NCI-H2196 treated with DMSO at 0.1 percent for 48 hours (cell line): ENCODE results near the gene MYO1E.
"Not testable (repeated sequence)": the region's sequence is repeated elsewhere in the genome, so short reads cannot be mapped to it uniquely, and the experiment has no call there.

Source experiments
- DNase-seq: peaks from one replicate; lab custom pipeline; 2025; ENCODE audit not compliant: unreplicated experiment; lab: John Stamatoyannopoulos, UW

The MYO1E gene

DNA sequence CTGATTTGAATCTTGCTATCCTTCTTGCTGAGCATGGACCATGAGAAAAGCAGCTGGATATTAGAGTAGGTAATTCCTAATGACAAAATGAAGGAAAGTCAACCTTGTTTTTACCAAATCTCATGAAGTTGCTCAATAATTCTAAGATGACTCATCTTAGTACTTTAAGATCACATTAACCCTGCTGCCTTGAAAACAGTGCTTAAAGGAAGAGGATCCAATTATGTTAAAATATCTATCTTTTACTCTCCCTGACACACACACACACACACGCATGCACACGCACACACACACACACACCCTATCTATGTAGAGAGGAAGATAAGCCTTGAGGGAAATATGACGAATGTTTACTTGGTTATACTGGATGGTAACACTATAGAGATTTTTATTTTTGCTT lies 16.0 kb upstream of the MYO1E start:
- DNase-seq: no peak

DNA sequence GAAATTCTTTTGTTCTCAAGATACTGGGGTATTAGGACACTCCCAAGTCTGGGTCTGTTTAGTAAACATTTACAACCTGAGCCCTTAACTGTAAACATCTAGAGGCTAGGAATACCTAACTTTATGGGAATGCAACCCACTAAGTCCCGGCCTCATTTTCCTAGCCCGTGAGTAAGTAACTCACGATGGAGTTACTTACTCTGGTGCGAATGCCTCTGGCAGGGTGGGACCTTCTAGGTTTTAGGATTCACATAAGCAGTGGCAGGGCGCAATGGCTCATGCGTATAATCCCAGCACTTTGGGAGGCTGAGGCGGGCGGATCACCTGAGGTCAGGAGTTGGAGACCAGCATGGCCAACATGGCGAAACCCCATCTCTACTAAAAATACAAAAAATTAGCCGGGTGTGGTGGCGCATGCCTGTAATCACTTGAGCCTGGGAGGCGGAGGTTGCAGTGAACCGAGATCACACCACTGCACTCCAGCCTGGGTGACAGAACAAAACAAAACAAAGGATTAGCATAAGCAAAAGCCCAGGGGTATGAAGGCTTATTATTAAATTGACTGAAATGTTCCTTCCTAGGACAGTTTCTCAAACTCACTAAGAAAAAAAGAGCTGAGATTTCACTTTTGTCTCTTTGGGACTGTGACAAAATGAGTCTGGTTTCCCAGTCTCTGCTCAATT lies 14.7 kb upstream of the MYO1E start:
- not testable (repeated sequence) for DNase-seq

DNA sequence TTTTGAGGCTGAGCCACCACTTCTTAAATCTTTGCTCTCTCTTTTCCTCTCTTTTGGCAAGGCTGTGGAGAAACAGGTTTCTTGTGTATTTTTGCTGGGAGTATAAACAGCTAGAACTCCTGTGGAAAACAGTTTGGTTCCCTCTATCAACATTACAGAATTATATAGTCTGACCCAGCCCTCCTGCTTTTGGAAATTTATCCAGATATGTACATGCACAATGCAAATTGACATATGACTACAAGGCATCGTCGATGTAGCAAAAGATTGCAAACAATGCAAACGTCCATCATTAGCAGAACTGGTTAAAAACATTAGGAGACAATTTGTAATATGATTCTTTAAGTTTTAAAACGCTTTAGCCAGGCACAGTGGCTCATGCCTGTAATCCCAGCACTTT lies 12.5 kb upstream of the MYO1E start:
- DNase-seq: no peak

- no peak for DNase-seq
Measured at GRCh38 chr15:59384507-59384906, 11.8 kb upstream of the MYO1E start.

DNA sequence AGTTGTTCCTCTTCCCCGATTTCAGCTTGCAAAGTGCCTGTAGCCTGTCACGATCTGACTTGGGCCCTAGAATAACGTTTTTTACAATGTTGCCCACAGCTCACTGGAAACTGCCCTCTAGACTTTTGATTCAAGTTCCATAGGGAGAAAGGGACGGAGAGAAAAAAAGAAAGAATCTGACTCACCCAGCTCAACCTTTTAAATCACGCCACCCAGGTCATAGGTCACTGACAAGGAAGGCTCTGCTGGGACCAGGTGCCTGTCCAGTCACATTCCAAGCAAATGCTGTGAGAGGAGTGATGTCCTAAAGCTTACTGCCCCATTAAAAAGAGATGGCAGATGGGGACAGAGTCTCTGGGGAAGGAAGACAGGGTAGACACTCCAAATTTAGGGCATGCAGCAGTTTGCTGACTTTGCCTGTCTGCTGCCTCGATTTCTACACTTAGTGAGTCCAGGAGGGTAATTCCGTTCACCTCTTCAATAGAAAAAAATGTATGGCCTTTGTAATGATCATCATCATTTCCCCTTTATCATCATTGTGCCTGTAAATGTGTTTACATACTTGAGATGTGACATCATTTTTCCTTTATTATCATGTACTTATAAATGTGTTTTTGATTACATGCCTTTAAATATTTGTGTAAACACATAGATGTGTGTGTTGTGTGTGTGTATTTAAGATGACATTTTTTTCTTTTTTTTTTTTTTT lies 8.4 kb upstream of the MYO1E start:
- no peak for DNase-seq

GRCh38 chr15:59379531-59379930 lies 6.9 kb upstream of the MYO1E start:
- DNase-seq: no peak

DNA sequence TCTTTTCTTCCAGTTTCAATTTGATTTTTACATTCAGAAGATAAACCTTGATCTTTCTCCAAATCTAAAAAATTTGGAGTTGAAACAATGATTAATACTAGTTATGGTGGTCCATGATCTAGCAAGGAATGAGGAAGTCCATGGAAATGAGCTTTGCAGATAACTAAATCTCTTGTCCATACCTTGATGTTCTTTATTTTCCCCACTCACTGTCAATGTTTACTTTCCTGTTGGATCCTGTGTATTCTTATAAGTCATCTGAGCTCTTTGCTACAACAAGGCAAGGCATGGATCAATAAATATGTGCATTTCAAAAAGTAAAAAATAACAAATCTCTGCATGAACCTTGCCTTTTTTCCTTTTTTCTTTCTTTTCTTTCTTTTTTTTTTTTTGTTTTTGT lies 6.2 kb upstream of the MYO1E start:
- no peak for DNase-seq

DNA sequence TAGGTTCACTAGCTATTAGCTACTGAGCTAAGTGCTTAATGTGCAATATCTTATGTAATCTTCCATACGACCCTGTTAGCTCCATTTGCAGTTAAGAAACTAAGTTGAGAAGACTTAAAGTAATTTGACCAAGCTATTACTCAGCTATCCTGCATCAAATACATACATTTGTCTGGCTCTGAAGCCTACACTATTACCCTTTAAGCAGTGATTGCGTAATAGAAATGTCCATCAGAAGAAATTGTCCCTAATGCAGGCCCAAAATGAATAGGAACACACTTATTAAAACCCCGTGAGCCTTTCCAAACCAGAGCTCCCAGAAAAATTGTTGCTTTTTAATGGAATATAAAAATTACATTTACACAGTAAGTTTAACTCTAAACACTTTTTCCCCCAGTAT lies 5.3 kb upstream of the MYO1E start:
- no peak for DNase-seq

GRCh38 chr15:59376733-59377132 lies 4.1 kb upstream of the MYO1E start:
- no peak for DNase-seq

DNA sequence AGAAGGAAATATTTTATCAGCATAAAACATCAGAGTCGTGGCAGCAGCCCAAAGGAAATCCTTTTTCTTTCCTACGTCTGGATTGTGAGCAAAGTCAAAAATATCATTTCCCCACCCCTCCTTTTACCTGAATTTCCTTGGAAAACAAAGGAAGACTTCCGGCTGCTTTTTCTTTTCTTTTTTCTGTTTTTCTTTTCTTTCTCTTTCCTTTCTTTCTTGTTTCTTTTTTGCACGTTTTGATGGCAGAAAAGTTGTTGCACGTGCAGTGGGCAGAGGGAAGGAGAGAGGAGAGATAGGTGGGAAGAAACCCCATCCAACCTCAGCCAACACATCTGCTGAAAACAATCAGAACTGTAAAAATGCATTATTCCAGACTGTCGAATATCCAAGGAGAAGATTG lies 544 bp upstream of the MYO1E start:
- DNase-seq: no peak

- DNase-seq: no peak
Measured at GRCh38 chr15:59371458-59372351, 966 bp downstream of the MYO1E start.

DNA sequence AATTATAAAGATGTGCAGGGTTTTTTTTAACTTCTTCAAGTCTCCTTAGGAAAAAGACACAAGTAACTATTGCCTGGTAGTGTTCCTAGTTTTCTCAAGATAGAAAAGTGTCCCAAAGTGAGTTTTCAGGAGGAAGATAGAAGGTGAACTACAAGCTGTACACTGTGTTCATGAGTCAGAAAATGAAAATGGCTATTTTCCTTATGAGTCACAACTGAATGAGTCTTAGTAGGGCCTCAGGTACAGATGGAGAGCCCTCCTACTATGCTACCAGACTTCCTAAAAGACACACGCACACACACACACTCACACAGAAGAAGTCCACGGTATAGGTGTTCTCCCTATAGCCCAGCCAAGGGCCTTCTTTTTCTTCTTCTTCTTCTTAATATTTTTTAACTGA lies 3.1 kb downstream of the MYO1E start:
- no peak for DNase-seq

DNA sequence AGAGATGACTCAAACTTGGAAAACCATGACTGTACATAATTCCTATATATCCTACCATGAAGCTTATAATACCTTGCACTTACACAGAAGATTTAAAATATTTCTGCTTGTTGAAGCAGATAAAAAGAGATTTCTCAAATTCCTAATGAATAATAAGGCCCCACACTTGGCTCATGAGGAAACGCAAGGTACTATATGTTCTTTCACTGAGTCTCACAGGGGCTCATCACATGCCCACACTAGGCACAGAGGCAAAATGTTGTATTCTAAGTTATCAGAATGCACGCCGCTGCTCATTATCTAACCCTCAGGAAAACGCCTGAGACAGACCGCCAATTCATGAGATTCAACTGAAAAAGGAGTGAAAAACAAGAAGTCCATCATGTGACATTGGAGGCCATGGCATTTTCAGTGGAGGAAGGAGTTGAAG lies 5.6 kb downstream of the MYO1E start:
- DNase-seq: no peak

DNA sequence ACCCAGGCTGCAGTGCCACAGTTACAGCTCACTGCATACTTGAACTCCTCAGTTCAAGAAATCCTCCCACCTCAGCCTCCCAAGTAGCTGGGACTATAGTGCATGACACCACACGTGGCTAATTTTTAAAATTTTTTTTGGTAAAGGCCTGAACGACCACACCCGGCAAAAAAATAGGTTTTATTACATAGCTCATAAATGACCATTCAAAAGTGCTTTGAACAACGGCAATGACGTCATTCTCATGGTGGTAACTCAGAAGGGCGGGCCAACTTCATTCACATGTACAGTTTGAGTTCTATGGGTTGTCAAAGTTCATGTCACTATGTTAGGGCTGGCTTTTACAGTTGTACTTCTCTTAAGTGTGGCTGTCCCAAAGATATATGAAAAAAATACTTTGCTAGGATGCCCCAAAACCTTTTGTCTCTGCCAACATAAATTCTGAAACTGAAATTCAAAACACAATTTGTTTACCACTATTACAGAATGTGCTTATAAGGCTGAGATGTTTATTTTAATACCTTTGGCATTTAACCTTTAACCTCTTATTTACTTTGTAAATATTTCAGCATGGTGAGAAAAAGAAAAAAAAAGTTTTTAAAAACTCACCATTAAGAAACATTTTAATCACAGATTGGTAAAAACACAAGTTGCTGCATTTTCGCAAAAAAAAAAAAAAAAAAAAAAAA lies 6.2 kb downstream of the MYO1E start:
- no peak for DNase-seq

DNA sequence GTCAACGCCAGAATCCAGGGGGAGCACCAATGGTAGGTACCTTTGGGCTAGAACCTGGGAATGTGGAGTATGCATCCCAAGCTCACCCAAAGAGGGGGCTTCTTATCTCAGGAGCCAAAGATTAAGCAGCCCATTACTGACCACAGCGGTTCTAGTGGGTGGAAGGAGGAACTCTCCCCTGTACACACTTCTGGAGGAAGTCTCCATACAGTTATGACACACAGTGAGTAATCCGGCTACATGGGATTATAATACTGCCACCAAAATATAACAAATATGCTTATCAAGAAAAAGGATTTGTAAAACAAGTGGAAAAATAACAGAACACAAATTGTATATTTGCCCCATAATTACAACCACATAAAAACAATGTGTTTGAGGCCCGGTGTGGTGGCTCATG lies 8.4 kb downstream of the MYO1E start:
- DNase-seq: no peak

GRCh38 chr15:59362331-59362730 lies 10.3 kb downstream of the MYO1E start:
- DNase-seq: no peak

GRCh38 chr15:59360896-59361295 lies 11.8 kb downstream of the MYO1E start:
- no peak for DNase-seq

DNA sequence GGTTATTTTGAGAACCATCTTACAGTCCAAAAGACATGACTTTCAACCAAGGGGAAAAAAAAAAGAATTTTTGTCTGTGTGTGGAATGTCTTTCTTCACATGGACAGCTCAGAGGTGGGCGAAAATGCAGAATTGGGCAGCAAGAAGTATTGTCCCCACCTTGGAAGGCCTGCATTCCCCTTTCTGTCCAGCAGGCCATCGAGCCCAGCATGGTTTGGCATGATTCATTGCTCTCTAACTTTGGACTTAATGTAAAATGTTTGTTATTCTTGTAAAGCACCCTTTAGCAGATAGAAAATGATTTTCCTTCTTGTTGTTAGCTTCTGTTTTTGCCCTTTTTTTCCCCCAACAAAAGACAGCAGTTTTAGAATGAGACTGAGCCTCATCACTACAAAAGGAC lies 12.4 kb downstream of the MYO1E start:
- DNase-seq: no peak

GRCh38 chr15:59355730-59356129 lies 16.9 kb downstream of the MYO1E start:
- DNase-seq: no peak

DNA sequence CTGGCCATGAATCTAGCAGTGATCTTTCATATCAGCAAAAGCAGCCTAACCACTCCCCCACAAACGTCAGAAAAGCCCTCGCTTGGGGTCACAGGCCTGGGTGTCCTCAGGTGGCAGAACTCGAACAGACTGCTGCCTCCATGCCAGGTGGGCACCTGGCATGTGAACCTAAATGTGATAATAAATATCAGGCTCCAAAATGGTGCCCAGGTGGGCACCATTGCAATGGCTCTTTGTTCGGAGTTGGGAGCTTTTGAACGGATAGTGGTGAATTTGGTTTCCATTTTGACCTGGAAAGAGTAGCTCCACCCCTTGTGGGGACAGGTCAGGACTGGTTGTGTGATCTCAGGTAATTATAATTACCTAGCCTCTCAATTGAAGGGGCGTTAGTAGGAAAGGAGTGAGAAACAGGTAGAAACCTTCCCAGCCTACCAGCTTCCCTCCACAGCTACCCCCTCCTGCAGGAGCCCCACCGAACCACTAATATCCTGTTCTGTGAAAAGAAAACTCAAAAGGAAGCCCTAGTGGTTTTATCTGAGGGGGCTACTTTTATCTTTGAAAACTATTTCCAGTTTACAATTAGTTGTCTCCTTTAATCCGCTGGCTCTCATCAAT lies 18.1 kb downstream of the MYO1E start:
- DNase-seq: no peak

DNA sequence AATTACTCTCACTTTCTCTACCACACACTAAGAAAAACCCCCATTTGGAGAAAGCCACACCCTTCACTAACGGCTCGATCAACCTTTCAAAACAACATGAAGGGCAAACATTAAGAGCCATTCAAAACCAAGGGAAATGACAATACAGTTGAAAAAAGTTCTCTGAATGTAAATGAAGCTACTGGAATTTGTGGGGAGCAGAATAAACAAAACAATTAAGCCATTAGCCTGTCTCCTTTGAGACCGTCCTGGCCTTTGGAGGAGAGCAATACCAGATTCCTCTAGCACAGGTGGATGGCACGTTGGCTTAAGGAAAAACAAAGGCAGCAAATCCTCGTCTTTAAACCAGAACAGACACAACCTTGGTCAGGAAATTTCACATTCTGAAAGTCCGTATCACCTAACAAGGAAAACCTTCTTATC lies 18.7 kb downstream of the MYO1E start:
- DNase-seq: no peak
